ENCODE data around the gene MT1E. TPM values are rescaled to one million over a fixed set of nuclear protein-coding genes. Genes with fewer than 3 reads are reported as not detected.

Gene MT1E
- total and polyA plus RNA-seq, 2 of the 13 experiments (the other 11 are each of a cell fraction or from before 2014, with no cell fraction given), result 110 to 1,072 TPM

- no peak for TF ChIP-seq ZNF407 (CRISPR knock-in tag; IDR thresholded peaks at IDR 0.05; ENCODE audit: not compliant biosample characterization)
- TF ChIP-seq ZNF251 (CRISPR knock-in tag; IDR thresholded peaks at IDR 0.05), result no peak
- TF ChIP-seq ZNF263 (CRISPR knock-in tag; IDR thresholded peaks at IDR 0.05), result no peak
- 0 out of 2 replicates have a peak, but pooled peaks have one; percentile 55 for TF ChIP-seq HNRNPL (IDR thresholded peaks at IDR 0.05; ENCODE audit: low read depth, low read length)
- no peak for TF ChIP-seq TSC22D2 (CRISPR knock-in tag; IDR thresholded peaks at IDR 0.05; ENCODE audit: borderline replicate concordance)
- TF ChIP-seq ZNF180 (CRISPR knock-in tag; IDR thresholded peaks at IDR 0.05; ENCODE audit: borderline replicate concordance, low read depth), result 0 out of 2 replicates have a peak, but pooled peaks have one; percentile 59
- TF ChIP-seq THRA (CRISPR knock-in tag; IDR thresholded peaks at IDR 0.05; ENCODE audit: borderline replicate concordance), result no peak
- no peak for TF ChIP-seq SP1 (IDR thresholded peaks at IDR 0.05)
- no peak for TF ChIP-seq SP1 (CRISPR knock-in tag; IDR thresholded peaks at IDR 0.05)
- TF ChIP-seq IRF1 (CRISPR knock-in tag; IDR thresholded peaks at IDR 0.05; ENCODE audit: low read depth), result 0 out of 2 replicates have a peak, but pooled peaks have one; percentile 16
- TF ChIP-seq ZNF101 (CRISPR knock-in tag; IDR thresholded peaks at IDR 0.05; ENCODE audit: borderline replicate concordance, low read depth), result no peak; the same call in 1 of the 2 replicates
- 0 out of 2 replicates have a peak, but pooled peaks have one; percentile 12 for TF ChIP-seq SMYD3 (CRISPR knock-in tag; IDR thresholded peaks at IDR 0.05)
- no peak for TF ChIP-seq HHEX (CRISPR knock-in tag; IDR thresholded peaks at IDR 0.05)
- TF ChIP-seq ZBTB44 (CRISPR knock-in tag; IDR thresholded peaks at IDR 0.05), result no peak
- no peak for TF ChIP-seq ZNF883 (CRISPR knock-in tag; IDR thresholded peaks at IDR 0.05; ENCODE audit: not compliant biosample characterization)
- TF ChIP-seq FOXA3 (CRISPR knock-in tag; IDR thresholded peaks at IDR 0.05), result no peak
- no peak for TF ChIP-seq PHF20 (CRISPR knock-in tag; IDR thresholded peaks at IDR 0.05)
- peak; percentile 10; the same call in 1 of the 2 replicates for TF ChIP-seq ZSCAN29 (CRISPR knock-in tag; conservative IDR thresholded peaks at IDR 0.05)
Observed at GRCh38 chr16:56608876-56609462, 16.6 kb upstream of the MT1E start (continued).

Measured in HepG2 (cell line).